Type B pancreatic cell (in vitro differentiated cells): ENCODE measurements around the gene LRP1B. TPM values are rescaled to one million over a fixed set of nuclear protein-coding genes. Genes with fewer than 3 reads are reported as not detected.

ENCODE experiments used
- DNase-seq: peaks from one replicate; pipeline ENCODE4 v3.0.0; 2021; ENCODE audit warnings: mixed read lengths; ENCODE audit not compliant: unreplicated experiment; ENCODE audit errors: extremely low spot score
- H3K27ac Mint-ChIP-seq: 2 replicates; pipeline ENCODE4 v1.8.0; 2021; ENCODE audit warnings: mild to moderate bottlenecking, mixed read lengths
- H3K27me3 Mint-ChIP-seq: 2 replicates; pipeline ENCODE4 v1.8.0; 2021; ENCODE audit warnings: mixed read lengths
- H3K36me3 Mint-ChIP-seq: 2 replicates; pipeline ENCODE4 v1.8.0; 2021; ENCODE audit warnings: mixed read lengths
- H3K4me1 Mint-ChIP-seq: one replicate; pipeline ENCODE4 v1.8.0; 2021; ENCODE audit warnings: mixed read lengths; ENCODE audit not compliant: unreplicated experiment
- H3K4me3 Mint-ChIP-seq: 2 replicates; pipeline ENCODE4 v1.8.0; 2021; ENCODE audit warnings: mild to moderate bottlenecking, mixed read lengths
- H3K9me3 Mint-ChIP-seq: 2 replicates; pipeline ENCODE4 v1.8.0; 2021; ENCODE audit warnings: mixed read lengths
- CTCF ChIP-seq: fragments of 200-600 bp; sonication (generic); conservative IDR thresholded peaks from 2 replicates; pipeline ENCODE4 v1.5.0; 2021; ENCODE audit warnings: antibody characterized with exemption, mild to moderate bottlenecking
- total RNA-seq: library from RNA; stranded (reverse); gene quantifications from 2 replicates; pipeline ENCODE4 v1.2.1, GENCODE V29; 2021; ENCODE audit warnings: low replicate concordance

LRP1B gene
- total RNA-seq, 1 donor from 2014 or later = 16.0 TPM

GRCh38 chr2:141933226-141933625 is 197.6 kb downstream of the LRP1B start:
- Mint-ChIP-seq H3K27ac (no peak overlapping the region), H3K4me3 (no peak overlapping the region), H3K9me3 (peaks cover 7% of the 10 kb centered on the region), H3K4me1 (peaks cover 5% of the 10 kb centered on the region), H3K36me3 (peaks cover 5% of the 10 kb centered on the region), H3K27me3 (no peaks in the 10 kb centered on the region)
- no peak for TF ChIP-seq CTCF
- no peak for DNase-seq

GRCh38 chr2:141932261-141932660 is 198.6 kb downstream of the LRP1B start:
- Mint-ChIP-seq H3K9me3 (peaks cover 3% of the 10 kb centered on the region), H3K27me3 (no peaks in the 10 kb centered on the region), H3K27ac (no peak overlapping the region), H3K36me3 (no peaks in the 10 kb centered on the region), H3K4me3 (no peak overlapping the region), H3K4me1 (peaks cover 5% of the 10 kb centered on the region)
- no peak for DNase-seq
- no peak for TF ChIP-seq CTCF

GRCh38 chr2:141931797-141932196 is 199.0 kb downstream of the LRP1B start:
- H3K27me3 Mint-ChIP-seq = no peaks in the 10 kb centered on the region
- H3K4me1 Mint-ChIP-seq = peaks cover 6% of the 10 kb centered on the region
- no peak overlapping the region for H3K27ac Mint-ChIP-seq
- TF ChIP-seq CTCF = no peak
- no peaks in the 10 kb centered on the region for H3K36me3 Mint-ChIP-seq
- no peak for DNase-seq
- no peak overlapping the region for H3K4me3 Mint-ChIP-seq
- H3K9me3 Mint-ChIP-seq = peaks cover 3% of the 10 kb centered on the region

GRCh38 chr2:141930803-141931202 is 200.0 kb downstream of the LRP1B start:
- Mint-ChIP-seq H3K4me3 (no peak overlapping the region), H3K36me3 (no peaks in the 10 kb centered on the region), H3K4me1 (peaks cover 14% of the 10 kb centered on the region), H3K27me3 (no peaks in the 10 kb centered on the region), H3K9me3 (peaks cover 3% of the 10 kb centered on the region), H3K27ac (no peak overlapping the region)
- no peak for DNase-seq
- no peak for TF ChIP-seq CTCF

- Mint-ChIP-seq H3K27ac (no peak overlapping the region), H3K27me3 (no peaks in the 10 kb centered on the region), H3K9me3 (peaks cover 3% of the 10 kb centered on the region), H3K4me3 (no peak overlapping the region), H3K4me1 (peaks cover 21% of the 10 kb centered on the region), H3K36me3 (no peaks in the 10 kb centered on the region)
- no peak for TF ChIP-seq CTCF
- no peak for DNase-seq
These were observed 201.2 kb downstream of the LRP1B start for GRCh38 chr2:141929331-141930252.
